GM18505 (cell line): ENCODE measurements around the gene PRPSAP2.
"Not testable (repeated sequence)": the region's sequence is repeated elsewhere in the genome, so short reads cannot be mapped to it uniquely, and the experiment has no call there.

Experiments used
- ATAC-seq: cut with Tn5 transposase; IDR thresholded peaks from one replicate; pipeline ENCODE4 v1.9.1; 2021; ENCODE audit not compliant: unreplicated experiment
- POLR2A ChIP-seq: IDR thresholded peaks from 4 replicates; pipeline ENCODE4 v1.6.1; 2011; ENCODE audit warnings: borderline replicate concordance; ENCODE audit not compliant: insufficient read depth, insufficient read length; ENCODE audit errors: extremely low read depth

The PRPSAP2 gene

GRCh38 chr17:18857864-18858566, at the start of gene PRPSAP2:
PRPSAP2 (plus strand) TSS chr17:18858131; CDS start chr17:18865834, 7,703 bp downstream.
- ATAC-seq = peak; percentile 64

GRCh38 chr17:18815924-18816323, 42.0 kb upstream of the PRPSAP2 start:
- not testable (repeated sequence) for ATAC-seq

More at GRCh38 chr17:18857864-18858566, at the start of gene PRPSAP2:
- peak; percentile 70 for TF ChIP-seq POLR2A

DNA sequence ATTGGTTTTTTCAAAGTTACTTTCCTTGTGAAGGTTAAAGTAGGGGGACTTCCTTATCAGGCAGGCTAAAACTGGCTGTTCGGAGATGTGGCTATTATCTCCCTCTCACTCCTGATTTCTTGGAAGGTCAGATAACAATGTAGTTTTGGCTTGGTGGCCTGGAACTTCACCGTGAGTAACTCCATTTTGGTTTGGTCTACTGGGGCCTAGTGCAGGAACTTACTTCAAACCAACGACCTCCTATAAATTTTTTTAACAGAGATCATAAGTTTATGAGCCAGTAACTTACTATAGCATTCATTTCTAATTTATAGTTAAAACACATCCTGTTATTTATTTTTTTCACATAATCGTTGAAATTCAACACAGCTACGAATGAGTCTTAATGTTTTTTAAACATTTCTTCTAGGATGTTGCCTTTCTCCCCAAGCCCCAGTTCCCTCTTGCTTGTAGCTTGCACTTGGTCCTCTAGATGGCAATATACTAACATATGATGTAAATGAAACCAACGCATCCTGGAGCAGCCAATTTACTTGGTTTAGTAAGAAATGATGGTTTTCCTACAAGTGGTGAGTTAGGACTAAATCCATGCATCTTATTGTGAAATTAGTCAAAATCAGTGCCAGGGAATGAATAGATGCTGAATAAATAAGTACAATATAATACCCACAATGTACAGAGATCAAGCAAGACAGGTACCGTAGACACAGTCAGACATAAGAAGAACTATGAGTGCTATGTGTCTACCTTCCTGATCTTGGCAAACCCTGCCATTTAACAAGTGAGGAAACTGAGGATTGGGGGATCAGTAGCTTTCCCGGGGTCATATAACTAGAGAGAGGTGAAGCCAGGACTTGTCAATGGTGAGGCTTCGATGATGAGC, 41.2 kb upstream of the PRPSAP2 start:
- ATAC-seq = not testable (repeated sequence)

- ATAC-seq = not testable (repeated sequence)
Observed at GRCh38 chr17:18821430-18821829, 36.5 kb upstream of the PRPSAP2 start.

DNA sequence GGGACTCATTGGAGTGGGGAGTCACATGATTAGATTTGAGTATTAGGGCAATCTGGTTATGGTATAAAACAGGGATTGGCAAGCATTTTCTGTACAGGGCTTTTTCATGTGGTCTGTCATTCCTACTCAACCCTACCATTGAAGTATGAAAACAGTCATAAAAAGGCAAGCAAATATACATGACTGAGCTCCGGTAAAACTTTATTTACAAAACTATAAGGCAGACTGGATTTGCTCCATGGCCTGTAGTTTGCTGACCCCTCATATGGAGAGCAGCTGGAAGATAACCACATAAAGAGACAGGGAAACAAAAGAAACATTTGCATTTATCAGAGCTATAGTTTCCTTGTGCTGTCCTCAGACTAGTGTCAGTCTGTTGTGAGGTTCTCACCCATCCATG, 30.3 kb upstream of the PRPSAP2 start:
- not testable (repeated sequence) for ATAC-seq

DNA sequence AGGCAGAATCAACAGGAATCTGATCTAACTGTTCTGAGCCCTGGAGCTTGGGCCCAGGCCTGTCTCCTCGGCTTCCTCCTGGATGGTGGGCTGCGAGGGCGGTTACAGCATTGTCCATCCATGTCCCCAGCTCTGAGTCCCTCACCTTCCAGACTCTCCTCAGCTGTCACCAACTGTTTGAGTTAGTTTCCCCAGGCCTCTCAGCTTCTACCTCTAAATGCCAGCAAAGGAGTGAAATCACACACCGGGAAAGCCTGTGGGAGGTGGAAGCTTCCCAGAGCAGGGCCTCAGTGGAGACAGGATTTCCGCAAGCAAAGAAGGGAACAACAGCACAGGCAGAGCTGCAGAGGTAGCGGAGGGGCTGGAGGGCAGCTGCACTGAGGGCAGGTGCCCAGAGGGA, 9.4 kb upstream of the PRPSAP2 start:
- no peak for ATAC-seq
- no peak for TF ChIP-seq POLR2A

- TF ChIP-seq POLR2A = no peak
- no peak for ATAC-seq
Observed at GRCh38 chr17:18850679-18851078, 7.3 kb upstream of the PRPSAP2 start.

- ATAC-seq = no peak
Observed at GRCh38 chr17:18851201-18851600, 6.7 kb upstream of the PRPSAP2 start.

DNA sequence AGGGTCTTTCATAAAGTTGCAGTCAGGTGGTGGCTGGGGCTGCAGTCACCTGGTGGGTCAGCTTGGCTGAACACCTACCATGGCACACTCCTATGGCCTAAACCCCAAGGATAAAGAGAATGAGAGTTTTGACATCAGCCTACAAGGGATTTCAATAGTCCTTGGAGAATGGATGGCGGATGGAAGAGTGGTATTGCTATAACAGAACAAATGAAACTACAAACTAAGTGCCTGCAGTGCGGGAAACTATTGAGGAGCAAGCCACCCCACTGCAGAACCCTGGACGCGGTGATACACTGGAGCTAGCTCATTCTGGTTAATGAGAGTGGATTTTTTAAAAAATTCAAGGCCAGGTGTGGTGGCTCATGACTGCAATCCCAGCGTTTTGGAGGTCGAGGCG, 3.0 kb upstream of the PRPSAP2 start:
- ATAC-seq = no peak
- no peak for TF ChIP-seq POLR2A

More at GRCh38 chr17:18851201-18851600, 6.7 kb upstream of the PRPSAP2 start:
- TF ChIP-seq POLR2A = no peak

GRCh38 chr17:18855831-18856569, 1.9 kb upstream of the PRPSAP2 start:
- peak; percentile 56 for ATAC-seq
- TF ChIP-seq POLR2A = peak; percentile 86

DNA sequence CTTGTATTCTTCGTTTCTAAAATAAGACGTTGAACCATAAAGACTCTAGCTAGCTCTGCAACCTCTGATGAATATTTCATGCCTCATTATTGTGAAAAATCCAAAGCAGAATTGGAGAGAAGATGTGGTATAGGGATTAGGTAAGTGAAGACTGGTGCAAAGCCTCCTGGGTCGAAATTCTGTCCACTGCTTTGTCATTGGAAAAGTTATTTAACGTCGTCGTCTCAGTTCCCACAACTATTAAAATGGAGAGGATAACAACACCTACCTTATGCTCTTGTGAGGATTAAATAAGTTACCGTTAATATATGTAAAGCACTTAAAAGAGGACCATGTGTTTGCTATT, 1.4 kb upstream of the PRPSAP2 start:
- TF ChIP-seq POLR2A = no peak
- no peak for ATAC-seq

GRCh38 chr17:18858567-18859245, 775 bp downstream of the PRPSAP2 start:
- TF ChIP-seq POLR2A = no peak
- no peak for ATAC-seq

- no peak for ATAC-seq
- no peak for TF ChIP-seq POLR2A
Observed at GRCh38 chr17:18859256-18859655, 1.3 kb downstream of the PRPSAP2 start.
